Left lung (tissue), 10 donors: Measurements from ENCODE around the gene DGLUCY. TPM values are rescaled to one million over a fixed set of nuclear protein-coding genes. Genes with fewer than 3 reads are reported as not detected.

Source experiments
- ATAC-seq: fragments of 200-7000 bp; cut with Tn5 transposase; one replicate; pipeline ENCODE4 v1.9.1; 2020; ENCODE audit warnings: moderate library complexity
- DNase-seq, 4 donors: peaks; one replicate each; pipeline ENCODE4 v3.0.0-alpha.2; 2013 to 2020
- H3K27ac ChIP-seq, 2 donors: fragments of 200-600 bp; sonication (generic) in 1 of 2; one replicate each; pipeline versions ENCODE4 v1.5.0 to v1.8.0; 2020 to 2021
- H3K27me3 ChIP-seq, 2 donors: fragments of 200-600 bp; sonication (generic) in 1 of 2; one replicate each; pipeline versions ENCODE4 v1.5.0 to v1.8.0; 2020 to 2021
- H3K36me3 ChIP-seq, 2 donors: fragments of 200-600 bp; sonication (generic) in 1 of 2; one replicate each; pipeline versions ENCODE4 v1.5.0 to v1.8.0; 2020 to 2021
- H3K4me1 ChIP-seq, 2 donors: fragments of 200-600 bp; one replicate each; pipeline ENCODE4 v1.8.0; 2021
- H3K4me3 ChIP-seq, 2 donors: fragments of 200-600 bp; sonication (generic) in 1 of 2; one replicate each; pipeline versions ENCODE4 v1.5.0 to v1.8.0; 2020 to 2021; ENCODE audit warnings: mild to moderate bottlenecking in 1 of 2
- H3K9me3 ChIP-seq, 2 donors: fragments of 200-600 bp; sonication (generic) in 1 of 2; one replicate each; pipeline versions ENCODE4 v1.5.0 to v1.8.0; 2020 to 2021
- intact Hi-C, 2 donors: fragments of 100-400 bp; cut with DNase I; formaldehyde crosslinking; loops; one replicate each; pipeline versions ENCODE4 v1.11.2 to v1.14.2; 2022
- polyA plus RNA-seq, 6 donors: library from polyadenylated mRNA; unstranded; fragments of 120-200 nt; gene quantifications; one replicate each; pipeline ENCODE4 v1.2.1, GENCODE V29; 2013; ENCODE audit not compliant: insufficient read length in 6 of 6
- total RNA-seq, 2 donors: library from RNA; stranded (reverse); fragmentation: NEBNext Ultra II Directional; extraction: Animal tissue kit (Norgen Biotek cat#: 25700); gene quantifications; one replicate each; pipeline ENCODE4 v1.2.1, GENCODE V29; 2021
- TF ChIP-seq, protein P1 (sequence below), 2 donors: fragments of 200-600 bp; sonication (generic) in 1 of 2; IDR thresholded peaks; one replicate each; pipeline versions ENCODE4 v1.5.0 to v1.8.0; 2021; ENCODE audit warnings: antibody characterized with exemption in 2 of 2
- donor health status: DM: no; HTN: yes; CAD: no.
- donor health status: DM: no; HTN: no; CAD: no.

Gene DGLUCY
- total and polyA plus RNA-seq, 8 donors, result 56.7 to 77.0 (median 66.1) TPM

DNA sequence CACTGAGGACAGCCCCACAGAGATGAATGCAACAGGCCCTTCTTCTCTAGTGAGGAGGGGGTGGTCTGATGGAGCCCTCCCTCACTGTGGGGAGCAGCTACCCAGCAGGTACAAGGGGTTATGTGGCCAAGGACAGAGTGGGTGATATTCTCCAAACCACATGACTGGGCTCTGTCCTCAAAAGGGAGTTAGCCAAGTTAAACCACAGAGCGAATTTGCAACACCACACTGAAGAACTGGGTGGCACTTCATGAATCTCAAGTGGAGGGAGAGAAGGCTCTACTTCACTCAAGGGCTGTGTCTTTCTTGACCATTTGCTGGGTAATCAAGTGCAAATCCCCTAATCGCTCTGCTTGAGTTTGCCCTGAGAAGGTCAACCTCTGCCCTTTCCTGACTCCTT is 118.2 kb downstream of the DGLUCY start:
- H3K27me3 ChIP-seq, result no peaks in the 10 kb centered on the region
- H3K27ac ChIP-seq, result peak overlapping the region; percentile 48 to 80
- no peak overlapping the region for H3K4me3 ChIP-seq
- H3K36me3 ChIP-seq, result peaks cover 0 to 15% of the 10 kb centered on the region in 2 donors
- H3K4me1 ChIP-seq, result peaks cover 14 to 59% of the 10 kb centered on the region in 2 donors
- peak; percentile 64 for ATAC-seq
- DNase-seq, result no peak
- H3K9me3 ChIP-seq, result no peaks in the 10 kb centered on the region
- TF ChIP-seq, protein P1, sequence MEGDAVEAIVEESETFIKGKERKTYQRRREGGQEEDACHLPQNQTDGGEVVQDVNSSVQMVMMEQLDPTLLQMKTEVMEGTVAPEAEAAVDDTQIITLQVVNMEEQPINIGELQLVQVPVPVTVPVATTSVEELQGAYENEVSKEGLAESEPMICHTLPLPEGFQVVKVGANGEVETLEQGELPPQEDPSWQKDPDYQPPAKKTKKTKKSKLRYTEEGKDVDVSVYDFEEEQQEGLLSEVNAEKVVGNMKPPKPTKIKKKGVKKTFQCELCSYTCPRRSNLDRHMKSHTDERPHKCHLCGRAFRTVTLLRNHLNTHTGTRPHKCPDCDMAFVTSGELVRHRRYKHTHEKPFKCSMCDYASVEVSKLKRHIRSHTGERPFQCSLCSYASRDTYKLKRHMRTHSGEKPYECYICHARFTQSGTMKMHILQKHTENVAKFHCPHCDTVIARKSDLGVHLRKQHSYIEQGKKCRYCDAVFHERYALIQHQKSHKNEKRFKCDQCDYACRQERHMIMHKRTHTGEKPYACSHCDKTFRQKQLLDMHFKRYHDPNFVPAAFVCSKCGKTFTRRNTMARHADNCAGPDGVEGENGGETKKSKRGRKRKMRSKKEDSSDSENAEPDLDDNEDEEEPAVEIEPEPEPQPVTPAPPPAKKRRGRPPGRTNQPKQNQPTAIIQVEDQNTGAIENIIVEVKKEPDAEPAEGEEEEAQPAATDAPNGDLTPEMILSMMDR (IDR thresholded peaks at IDR 0.05), result no peak
- intact Hi-C loops, result no loop called here

DNA sequence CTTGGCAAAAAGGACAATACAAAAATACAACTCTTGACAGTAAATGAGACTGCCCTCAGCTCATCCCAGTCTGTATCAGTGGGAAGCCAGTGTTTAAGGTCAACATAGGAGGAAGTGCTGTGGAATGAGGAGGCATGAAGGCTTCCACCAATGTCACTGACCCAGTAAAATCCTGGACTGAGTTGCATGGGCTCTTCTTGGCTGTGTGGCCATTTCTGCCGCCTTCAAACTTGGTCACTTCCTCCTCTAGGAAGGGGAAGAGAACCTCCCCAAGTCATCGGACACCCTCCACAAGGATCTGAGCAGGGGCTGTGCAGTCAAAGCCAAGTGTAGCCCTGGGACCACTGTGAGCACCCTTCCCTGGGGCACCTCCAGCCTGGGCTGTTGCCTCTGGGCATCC is 118.7 kb downstream of the DGLUCY start:
- H3K4me3 ChIP-seq, result no peak overlapping the region
- no peaks in the 10 kb centered on the region for H3K9me3 ChIP-seq
- peaks cover 14 to 58% of the 10 kb centered on the region in 2 donors for H3K4me1 ChIP-seq
- H3K27ac ChIP-seq, result peak overlapping the region; percentile 48 to 80
- ATAC-seq, result no peak
- peaks cover 0 to 15% of the 10 kb centered on the region in 2 donors for H3K36me3 ChIP-seq
- DNase-seq, result no peak
- intact Hi-C loops, result no loop called here
- H3K27me3 ChIP-seq, result no peaks in the 10 kb centered on the region
- TF ChIP-seq, protein P1 (IDR thresholded peaks at IDR 0.05), result no peak

DNA sequence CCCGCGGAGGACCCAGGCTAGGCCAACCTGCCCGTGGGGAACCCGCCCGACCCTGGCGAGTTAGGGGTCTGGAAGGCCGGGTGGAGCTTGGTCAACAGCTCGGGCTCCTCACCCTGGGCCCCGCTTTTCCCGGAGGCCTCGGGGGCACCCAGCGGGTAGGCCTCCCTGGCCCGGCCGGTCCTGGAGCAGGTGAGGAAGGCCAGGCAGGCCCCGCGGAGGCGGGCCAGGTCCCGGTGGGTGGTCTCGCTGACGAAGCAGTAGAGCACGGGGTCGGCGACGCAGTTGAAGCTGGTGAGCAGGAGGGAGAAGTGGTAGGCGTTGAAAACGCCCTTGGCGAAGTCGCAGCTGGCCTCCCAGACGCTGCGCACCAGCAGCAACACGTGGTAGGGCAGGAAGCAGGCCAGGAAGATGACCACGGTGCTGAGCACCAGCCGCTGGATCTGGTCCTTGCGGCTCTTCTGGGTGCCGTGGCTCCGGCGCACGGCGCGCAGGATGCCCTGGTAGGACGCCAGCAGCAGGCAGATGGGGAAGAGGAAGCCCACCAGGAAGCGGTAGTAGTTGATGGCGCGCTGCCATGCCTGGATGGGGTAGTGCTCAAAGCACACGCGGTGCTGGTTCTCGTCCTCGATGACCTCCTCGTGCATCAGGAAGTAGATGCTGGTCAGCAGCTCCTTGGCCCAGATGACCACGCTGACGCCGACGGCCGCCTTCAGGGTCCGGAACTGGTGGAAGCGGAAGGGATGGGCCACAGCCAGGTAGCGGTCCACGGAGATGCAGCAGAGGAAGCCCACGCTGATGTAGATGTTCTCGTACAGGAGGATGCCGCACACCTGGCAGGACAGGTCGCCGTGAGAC is 120.3 kb downstream of the DGLUCY start:
- peaks cover 14 to 42% of the 10 kb centered on the region in 2 donors for H3K4me1 ChIP-seq
- intact Hi-C loops, result no loop called here
- ATAC-seq (no peak), DNase-seq (no peak)
- H3K27ac ChIP-seq, result no peak overlapping the region
- TF ChIP-seq, protein P1 (IDR thresholded peaks at IDR 0.05), result no peak
- H3K9me3 ChIP-seq, result no peaks in the 10 kb centered on the region
- peaks cover 0 to 15% of the 10 kb centered on the region in 2 donors for H3K36me3 ChIP-seq
- H3K4me3 ChIP-seq, result no peak overlapping the region
- H3K27me3 ChIP-seq, result no peaks in the 10 kb centered on the region

DNA sequence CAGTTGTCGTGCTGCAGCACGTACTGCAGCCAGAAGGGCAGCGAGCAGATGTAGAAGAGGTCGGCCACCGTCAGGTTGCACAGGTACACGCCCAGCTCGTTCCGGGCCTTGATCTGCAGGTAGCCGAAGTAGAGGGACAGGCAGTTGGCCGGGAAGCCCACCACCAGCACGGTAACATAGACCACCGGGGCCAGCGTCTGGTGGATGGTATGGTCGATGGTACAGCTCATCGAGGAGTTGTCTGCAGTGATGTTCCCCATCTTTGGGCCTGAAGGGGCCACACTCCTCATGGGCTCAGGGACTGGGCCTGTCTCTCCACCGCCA is 120.9 kb downstream of the DGLUCY start:
- intact Hi-C loops, result no loop called here

DNA sequence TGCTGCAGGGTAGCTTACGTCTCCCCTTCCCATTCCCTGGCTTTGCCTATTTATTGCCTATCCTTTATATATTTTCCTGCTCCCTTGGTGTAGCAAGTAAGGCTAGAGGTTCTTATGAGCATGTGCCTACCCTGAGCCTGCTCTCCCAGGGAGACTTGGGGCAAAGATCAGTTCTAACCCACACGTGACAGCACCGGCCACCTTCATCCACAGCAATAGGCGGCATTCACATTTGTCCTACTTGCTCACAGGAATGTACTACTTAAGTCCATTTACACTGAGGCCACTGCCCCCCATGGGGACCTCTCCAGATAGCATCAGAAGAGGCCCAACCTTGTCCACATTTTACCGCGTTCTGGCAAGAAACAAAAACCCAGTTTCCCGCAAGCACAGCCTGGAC is 122.0 kb downstream of the DGLUCY start:
- Histone ChIP-seq H3K4me1 (peaks cover 8 to 25% of the 10 kb centered on the region in 2 donors), H3K27me3 (no peaks in the 10 kb centered on the region), H3K9me3 (no peaks in the 10 kb centered on the region), H3K4me3 (no peak overlapping the region), H3K27ac (no peak overlapping the region), H3K36me3 (peaks cover 0 to 15% of the 10 kb centered on the region in 2 donors)
- TF ChIP-seq, protein P1 (IDR thresholded peaks at IDR 0.05), result no peak
- ATAC-seq, result no peak
- no peak for DNase-seq
- intact Hi-C loops, result no loop called here

More for the DNA sequence above, 120.9 kb downstream of the DGLUCY start:
- ATAC-seq (no peak), DNase-seq (no peak)
- TF ChIP-seq, protein P1 (IDR thresholded peaks at IDR 0.05), result no peak
- peaks cover 9 to 36% of the 10 kb centered on the region in 2 donors for H3K4me1 ChIP-seq
- H3K27me3 ChIP-seq, result no peaks in the 10 kb centered on the region
- no peaks in the 10 kb centered on the region for H3K9me3 ChIP-seq
- no peak overlapping the region for H3K4me3 ChIP-seq
- H3K27ac ChIP-seq, result no peak overlapping the region
- H3K36me3 ChIP-seq, result peaks cover 0 to 15% of the 10 kb centered on the region in 2 donors
